HL-60/S4 (cell line): ENCODE data around the gene CELSR1.

ENCODE experiments used
- in situ Hi-C: fragments of 300-500 bp; cut with MboI; formaldehyde crosslinking; loops from 2 replicates; pipeline ENCODE4 v1.14.3; 2022; ENCODE audit warnings: low sequenced_read_pairs

Gene CELSR1

DNA sequence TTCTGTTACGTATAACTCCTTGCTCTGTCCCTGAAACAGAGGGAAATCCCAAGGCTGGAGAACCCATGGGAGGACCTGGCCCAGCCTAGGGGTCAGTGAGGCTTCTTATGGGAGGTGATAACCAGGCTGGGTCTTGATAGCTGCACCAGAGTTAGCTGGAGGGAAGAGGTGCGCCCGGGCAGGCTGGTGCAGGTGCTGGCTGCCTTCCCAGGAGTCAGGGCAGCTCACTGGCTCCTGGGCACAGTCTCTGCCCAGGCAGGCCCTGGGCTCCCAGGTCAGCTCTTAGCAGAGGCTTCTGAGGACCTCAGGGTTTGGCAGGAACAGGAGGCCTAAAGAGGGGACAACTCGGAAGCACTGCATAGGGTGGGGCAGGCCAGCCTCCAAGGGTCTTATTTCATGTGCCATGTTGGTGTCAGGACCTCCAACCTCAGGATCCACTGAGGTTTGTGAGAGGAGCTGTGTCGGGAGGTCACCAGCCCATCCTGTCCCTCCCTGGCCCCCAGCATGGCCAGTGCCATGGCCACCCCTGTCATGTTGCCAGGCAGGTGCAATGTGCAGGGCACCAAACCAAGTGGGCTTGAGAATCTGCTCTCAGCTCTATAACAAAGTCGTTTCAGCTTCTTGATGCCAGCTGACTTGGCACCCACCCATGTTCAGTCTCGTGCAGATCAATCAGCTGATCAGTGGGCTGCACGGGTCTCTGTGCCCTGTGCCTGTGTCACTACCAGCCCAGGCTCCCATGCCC lies 20.5 kb upstream of the CELSR1 start:
- in situ Hi-C loops = no loop called here

- in situ Hi-C loops = no loop called here
Observed at GRCh38 chr22:46556775-46557174, 19.4 kb upstream of the CELSR1 start.

DNA sequence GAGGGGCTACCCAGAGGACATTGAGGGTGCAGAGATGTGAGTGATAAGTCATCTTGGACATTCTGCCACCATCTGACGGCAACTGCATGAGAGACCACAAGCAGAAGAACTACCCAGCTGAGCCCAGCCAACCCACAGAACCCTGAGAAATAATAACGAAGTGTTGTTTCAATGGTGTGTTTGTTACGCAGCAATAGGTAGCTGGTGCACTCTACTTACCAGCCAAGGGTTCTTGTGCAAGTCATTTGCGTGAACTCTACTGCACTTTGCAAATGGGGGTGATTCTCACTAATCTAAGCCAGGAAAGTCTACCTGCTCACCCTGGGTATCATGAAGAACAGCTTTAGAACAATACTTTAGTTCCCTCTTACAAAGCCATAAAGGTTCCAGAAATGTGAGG lies 15.8 kb upstream of the CELSR1 start:
- in situ Hi-C loops = no loop called here

DNA sequence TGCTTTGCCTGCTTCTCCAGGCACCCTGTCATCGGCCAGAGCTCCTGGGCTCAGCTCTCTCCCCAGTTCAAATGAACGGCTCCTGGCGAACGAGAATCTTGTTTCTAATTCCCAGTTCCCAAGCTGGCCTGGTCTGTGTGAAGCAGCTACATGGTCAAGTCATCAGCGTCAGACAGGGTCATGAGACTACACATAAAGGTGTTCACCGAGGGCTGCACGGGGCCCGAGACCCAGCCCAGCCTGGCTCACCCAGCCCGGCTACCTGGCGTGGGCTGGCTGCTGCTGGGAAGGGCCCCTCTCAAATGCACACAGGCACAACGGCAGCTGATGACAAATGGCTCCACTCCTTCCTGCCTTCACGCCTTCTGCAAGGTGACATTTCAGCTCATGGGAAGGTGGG lies 14.6 kb upstream of the CELSR1 start:
- in situ Hi-C loops = no loop called here

DNA sequence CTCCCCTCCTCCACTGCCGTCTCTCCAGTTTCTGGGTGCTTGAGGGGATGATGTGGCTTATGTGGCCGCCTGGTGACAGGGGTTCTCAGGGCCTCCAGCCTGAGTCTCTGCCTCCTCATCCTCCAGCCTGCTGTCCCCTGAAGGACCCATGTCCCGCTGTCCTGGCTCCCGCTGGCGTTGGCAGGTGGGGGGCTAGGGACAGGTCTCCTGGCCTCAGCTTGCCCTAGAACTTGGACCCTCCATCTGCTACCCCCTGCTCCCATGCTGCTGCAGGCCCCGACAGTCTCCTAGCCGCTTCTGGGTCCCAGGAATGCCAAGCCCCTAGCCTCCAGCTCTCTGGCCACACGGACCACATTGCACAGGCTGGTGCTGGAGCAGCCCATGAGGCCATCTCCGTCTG lies 13.9 kb upstream of the CELSR1 start:
- in situ Hi-C loops = no loop called here

DNA sequence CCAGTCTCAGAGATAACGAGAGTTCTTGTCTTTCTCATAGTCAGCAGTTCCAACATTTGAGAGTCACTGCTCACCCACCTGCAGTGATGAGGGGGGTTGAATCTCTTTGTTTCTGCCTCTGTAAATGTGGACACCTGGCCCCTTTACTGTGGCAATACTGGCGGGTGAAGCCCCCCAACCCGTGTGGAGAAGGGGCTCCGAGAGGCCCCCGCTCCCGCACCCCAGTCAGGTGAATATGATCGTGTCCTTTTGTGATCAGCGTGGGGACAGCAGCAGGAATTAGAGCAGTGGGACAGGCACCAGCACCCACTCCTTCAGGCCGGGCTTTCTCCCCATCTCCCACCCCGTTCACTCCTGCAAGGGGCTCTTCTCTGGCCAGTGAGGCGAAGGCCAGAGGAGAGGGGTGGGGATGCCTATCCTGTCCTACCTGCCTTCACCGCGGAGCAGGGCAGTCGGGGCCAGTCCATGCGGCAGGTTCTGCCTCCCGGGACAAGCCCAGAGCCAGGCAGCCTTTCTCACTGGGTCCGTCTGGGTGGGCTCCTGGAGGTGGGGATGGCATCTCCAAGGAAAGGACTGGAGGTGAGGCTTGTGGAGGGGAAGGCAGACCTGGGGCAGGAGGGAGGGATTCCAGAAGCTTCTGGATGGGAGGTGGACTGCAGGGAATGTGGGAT lies 12.7 kb upstream of the CELSR1 start:
- in situ Hi-C loops = loop anchor here (25.0 kb wide), 2 partner anchors 538 to 963 kb away; no protein-coding TSS in a partner anchor

DNA sequence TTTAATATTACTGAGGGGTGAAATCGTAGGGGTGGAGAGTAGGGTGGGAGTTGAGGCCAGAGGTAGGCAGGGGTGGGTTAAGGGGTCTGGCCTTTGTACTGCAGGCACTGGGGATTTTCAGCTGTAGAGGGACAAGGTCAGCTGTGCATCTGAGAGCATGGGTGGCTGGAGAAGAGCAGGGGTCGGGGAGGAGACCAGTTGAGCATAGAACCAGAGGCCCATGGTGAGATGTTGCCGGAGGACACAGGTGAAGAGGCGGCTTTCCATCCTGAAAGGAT lies 12.1 kb upstream of the CELSR1 start:
- in situ Hi-C loops = loop anchor here (25.0 kb wide), 2 partner anchors 537 to 962 kb away; no protein-coding TSS in a partner anchor

- in situ Hi-C loops = loop anchor here (25.0 kb wide), 2 partner anchors 536 to 961 kb away; no protein-coding TSS in a partner anchor
Observed at GRCh38 chr22:46547883-46548244, 10.4 kb upstream of the CELSR1 start.

- in situ Hi-C loops = loop anchor here (25.0 kb wide), 2 partner anchors 535 to 960 kb away; no protein-coding TSS in a partner anchor
Observed at GRCh38 chr22:46547179-46547882, 9.9 kb upstream of the CELSR1 start.

GRCh38 chr22:46546466-46547178 lies 9.2 kb upstream of the CELSR1 start:
- in situ Hi-C loops = loop anchor here (25.0 kb wide), 2 partner anchors 534 to 959 kb away; no protein-coding TSS in a partner anchor

DNA sequence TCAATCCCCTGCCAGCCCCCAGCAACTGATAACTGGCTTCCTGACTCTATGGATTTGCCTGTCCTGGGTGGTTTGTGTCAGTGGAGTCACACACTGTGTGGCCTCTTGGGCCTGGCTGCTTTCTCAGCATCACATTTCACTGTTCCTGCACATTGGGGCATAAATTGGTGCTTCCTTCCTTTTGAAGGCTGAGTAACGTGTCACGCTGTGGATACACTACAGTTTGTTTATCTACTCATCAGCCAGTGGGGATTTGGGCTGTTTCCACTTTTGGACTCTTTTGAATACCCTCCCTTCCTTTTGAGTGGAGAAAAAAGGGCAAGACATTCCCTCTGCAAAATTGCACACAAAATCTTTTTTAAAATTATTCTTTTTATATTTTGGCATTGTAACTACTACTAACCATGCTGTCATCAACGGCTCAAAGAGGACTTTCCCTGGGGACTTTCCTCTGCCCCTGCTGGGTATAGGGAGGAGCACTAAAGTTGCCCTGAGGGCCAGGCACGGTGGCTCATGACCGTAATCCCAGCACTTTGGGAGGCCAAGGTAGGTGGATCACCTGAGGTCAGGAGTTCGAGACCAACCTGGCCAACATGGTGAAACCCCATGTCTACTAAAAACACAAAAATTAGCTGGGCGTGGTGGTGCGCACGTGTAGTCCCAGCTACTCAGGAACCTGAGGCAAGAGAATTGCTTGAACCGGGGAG lies 7.8 kb upstream of the CELSR1 start:
- in situ Hi-C loops = loop anchor here (25.0 kb wide), 2 partner anchors 533 to 958 kb away; no protein-coding TSS in a partner anchor

DNA sequence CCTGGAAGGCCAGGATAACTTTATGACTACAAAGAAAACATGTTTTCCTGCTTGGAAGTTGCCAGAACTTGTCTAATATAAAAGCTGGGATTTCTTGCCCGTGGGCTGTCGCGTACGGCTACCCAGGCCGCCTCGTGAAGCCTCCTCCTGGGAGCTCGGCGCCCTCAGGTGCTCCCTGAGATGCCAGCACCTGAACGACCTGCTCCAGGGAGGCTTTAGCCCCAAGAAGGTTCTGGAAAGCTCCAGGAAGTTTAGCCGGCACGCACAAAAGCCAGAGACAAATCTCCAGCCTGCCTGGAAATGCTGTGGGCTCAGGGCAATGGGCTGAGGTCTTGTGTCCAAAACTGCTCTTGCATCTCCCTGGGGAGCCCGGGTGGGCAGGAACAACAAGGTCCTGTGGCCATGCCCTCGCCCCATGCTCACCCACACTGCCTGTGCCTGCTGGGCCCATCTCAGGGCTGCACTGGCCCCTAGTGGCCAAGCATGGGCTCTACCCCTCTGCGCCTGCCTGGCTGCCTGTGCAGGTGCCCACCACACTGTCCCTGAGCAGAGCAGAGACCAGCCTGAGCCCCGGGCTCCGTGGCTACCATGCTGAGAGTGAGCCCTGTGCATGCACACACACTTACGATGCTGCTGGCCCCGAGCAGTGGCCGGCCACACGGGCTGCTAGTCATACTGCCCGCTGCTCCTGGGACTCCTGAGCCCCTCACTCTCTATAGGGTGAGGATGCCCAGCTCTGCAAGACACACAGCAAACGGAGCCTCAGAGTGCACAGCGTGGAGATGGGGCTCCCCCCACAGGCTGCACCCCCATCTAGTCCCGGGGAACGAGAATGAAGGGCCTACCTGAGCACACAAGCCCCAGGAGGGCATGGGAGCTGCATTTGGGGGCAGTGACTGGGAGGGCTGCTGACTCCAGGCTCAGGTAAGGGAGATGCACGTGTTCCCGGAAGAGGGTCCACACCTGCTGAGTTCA lies 4.9 kb upstream of the CELSR1 start:
- in situ Hi-C loops = loop anchor here (5.0 to 25.0 kb wide), 4 partner anchors 175 to 955 kb away; no protein-coding TSS in a partner anchor

GRCh38 chr22:46541536-46541935 lies 4.1 kb upstream of the CELSR1 start:
- in situ Hi-C loops = loop anchor here (5.0 to 25.0 kb wide), 4 partner anchors 174 to 954 kb away; no protein-coding TSS in a partner anchor

DNA sequence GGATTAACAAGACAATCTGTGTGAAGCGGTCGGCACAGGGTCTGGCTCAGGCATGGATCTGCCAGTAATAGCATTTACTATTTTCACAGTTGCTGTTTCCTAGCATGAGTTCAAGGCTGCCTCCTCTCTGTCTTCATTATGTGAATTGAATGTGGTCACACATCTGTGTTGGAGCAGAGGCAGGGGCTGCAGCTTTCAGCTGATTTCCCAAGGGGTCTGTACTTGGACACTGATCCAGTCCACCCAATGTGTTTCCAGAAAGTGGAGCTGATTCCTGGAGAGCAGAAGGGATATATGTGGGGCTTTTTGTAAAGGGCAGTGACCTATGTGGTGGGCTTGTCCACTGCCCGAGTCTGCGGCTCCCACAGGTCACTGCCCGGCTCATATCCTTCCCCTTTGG lies 3.5 kb upstream of the CELSR1 start:
- in situ Hi-C loops = loop anchor here (5.0 to 25.0 kb wide), 4 partner anchors 174 to 954 kb away; no protein-coding TSS in a partner anchor

DNA sequence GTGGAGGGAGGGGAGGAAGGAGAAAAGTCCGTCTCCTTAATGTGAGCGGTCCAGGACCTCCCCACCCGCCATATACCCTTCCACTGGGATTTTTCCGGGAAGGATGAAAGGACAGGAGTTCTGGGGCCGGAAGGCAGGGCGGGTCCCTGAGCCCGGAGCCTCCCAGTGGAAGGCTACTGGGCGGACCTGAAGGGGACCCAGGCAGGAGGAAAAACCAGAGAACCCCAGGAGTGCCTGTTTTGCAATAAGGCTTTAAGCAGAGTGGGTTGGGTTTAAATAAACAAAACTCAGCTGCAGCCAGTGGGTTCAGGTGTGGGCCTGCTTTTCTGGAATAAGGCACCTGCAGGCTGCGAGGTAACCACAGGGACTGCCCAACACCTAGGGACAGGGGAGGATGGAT lies 1.7 kb upstream of the CELSR1 start:
- in situ Hi-C loops = loop anchor here (25.0 kb wide), 2 partner anchors 527 to 952 kb away; no protein-coding TSS in a partner anchor

- in situ Hi-C loops = loop anchor here (25.0 kb wide), 2 partner anchors 526 to 951 kb away; no protein-coding TSS in a partner anchor
Observed at GRCh38 chr22:46538814-46539160, 1.4 kb upstream of the CELSR1 start.

GRCh38 chr22:46537946-46538813 lies 760 bp upstream of the CELSR1 start:
- in situ Hi-C loops = loop anchor here (25.0 kb wide), 2 partner anchors 526 to 951 kb away; no protein-coding TSS in a partner anchor
